ENCODE results near the gene NDUFB3.

DNA sequence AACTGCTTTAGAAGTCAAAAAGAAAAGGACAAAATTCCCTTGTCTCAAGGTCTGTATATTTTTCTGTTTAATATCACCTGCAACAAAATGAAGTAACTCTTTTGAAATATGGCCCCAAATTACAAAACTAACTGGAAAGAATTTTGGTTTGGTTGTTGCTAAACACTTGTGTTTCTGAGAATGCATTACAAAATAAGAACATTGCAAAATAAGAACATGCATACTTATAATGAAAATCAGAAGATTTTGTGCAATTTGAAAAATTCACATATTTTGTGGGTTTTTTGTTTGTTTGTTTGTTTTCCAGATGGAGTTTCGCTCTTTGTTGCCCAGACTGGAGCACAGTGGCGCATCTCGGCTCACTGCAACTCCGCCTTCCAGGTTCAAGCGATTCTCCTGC is 21.8 kb downstream of the NDUFB3 start:
- TF ChIP-seq EZH2 (IDR thresholded peaks at IDR 0.05; ENCODE audit: low read depth, unreplicated experiment) (no peak), ZNF114 (CRISPR knock-in tag; IDR thresholded peaks at IDR 0.05) (no peak), POLR2AphosphoS5 (IDR thresholded peaks at IDR 0.05; ENCODE audit: low read depth) (no peak), CREB1 (CRISPR knock-in tag; IDR thresholded peaks at IDR 0.05; ENCODE audit: low read depth) (no peak), JUNB (IDR thresholded peaks at IDR 0.05; ENCODE audit: unreplicated experiment) (no peak), ZNF331 (CRISPR knock-in tag; IDR thresholded peaks at IDR 0.05; ENCODE audit: low read depth) (no peak), EZH2phosphoT487 (IDR thresholded peaks at IDR 0.05; ENCODE audit: unreplicated experiment) (no peak), STAT1 (IDR thresholded peaks at IDR 0.05; ENCODE audit: unreplicated experiment) (no peak)
- TF ChIP-seq, protein P1, sequence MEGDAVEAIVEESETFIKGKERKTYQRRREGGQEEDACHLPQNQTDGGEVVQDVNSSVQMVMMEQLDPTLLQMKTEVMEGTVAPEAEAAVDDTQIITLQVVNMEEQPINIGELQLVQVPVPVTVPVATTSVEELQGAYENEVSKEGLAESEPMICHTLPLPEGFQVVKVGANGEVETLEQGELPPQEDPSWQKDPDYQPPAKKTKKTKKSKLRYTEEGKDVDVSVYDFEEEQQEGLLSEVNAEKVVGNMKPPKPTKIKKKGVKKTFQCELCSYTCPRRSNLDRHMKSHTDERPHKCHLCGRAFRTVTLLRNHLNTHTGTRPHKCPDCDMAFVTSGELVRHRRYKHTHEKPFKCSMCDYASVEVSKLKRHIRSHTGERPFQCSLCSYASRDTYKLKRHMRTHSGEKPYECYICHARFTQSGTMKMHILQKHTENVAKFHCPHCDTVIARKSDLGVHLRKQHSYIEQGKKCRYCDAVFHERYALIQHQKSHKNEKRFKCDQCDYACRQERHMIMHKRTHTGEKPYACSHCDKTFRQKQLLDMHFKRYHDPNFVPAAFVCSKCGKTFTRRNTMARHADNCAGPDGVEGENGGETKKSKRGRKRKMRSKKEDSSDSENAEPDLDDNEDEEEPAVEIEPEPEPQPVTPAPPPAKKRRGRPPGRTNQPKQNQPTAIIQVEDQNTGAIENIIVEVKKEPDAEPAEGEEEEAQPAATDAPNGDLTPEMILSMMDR (conservative IDR thresholded peaks at IDR 0.05; ENCODE audit: low read depth in 2 of 2): no peak
- TF ChIP-seq, protein P2, sequence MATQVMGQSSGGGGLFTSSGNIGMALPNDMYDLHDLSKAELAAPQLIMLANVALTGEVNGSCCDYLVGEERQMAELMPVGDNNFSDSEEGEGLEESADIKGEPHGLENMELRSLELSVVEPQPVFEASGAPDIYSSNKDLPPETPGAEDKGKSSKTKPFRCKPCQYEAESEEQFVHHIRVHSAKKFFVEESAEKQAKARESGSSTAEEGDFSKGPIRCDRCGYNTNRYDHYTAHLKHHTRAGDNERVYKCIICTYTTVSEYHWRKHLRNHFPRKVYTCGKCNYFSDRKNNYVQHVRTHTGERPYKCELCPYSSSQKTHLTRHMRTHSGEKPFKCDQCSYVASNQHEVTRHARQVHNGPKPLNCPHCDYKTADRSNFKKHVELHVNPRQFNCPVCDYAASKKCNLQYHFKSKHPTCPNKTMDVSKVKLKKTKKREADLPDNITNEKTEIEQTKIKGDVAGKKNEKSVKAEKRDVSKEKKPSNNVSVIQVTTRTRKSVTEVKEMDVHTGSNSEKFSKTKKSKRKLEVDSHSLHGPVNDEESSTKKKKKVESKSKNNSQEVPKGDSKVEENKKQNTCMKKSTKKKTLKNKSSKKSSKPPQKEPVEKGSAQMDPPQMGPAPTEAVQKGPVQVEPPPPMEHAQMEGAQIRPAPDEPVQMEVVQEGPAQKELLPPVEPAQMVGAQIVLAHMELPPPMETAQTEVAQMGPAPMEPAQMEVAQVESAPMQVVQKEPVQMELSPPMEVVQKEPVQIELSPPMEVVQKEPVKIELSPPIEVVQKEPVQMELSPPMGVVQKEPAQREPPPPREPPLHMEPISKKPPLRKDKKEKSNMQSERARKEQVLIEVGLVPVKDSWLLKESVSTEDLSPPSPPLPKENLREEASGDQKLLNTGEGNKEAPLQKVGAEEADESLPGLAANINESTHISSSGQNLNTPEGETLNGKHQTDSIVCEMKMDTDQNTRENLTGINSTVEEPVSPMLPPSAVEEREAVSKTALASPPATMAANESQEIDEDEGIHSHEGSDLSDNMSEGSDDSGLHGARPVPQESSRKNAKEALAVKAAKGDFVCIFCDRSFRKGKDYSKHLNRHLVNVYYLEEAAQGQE (IDR thresholded peaks at IDR 0.05; ENCODE audit: unreplicated experiment): no peak

Data from GM23338 (cell line).